Fibroblast of lung (primary cell): ENCODE measurements around the gene LMNB1. TPM values are rescaled to one million over a fixed set of nuclear protein-coding genes. Genes with fewer than 3 reads are reported as not detected.
"Not testable (repeated sequence)": the region's sequence is repeated elsewhere in the genome, so short reads cannot be mapped to it uniquely, and the experiment has no call there.

Source experiments
- DNase-seq, 2 donors: peaks; one replicate each; pipeline versions ENCODE4 v3.0.0 to v3.0.0-alpha.2; 2010; ENCODE audit warnings: low read depth in 2 of 2
- H2AFZ ChIP-seq: 2 replicates; pipeline ENCODE4 v1.5.1; 2012; ENCODE audit warnings: low read length, control low read depth, inconsistent platforms
- H3K27ac ChIP-seq: 2 replicates; pipeline ENCODE4 v1.5.1; 2011; ENCODE audit warnings: low read length, control low read depth; ENCODE audit not compliant: insufficient read depth
- H3K27me3 ChIP-seq: 2 replicates; pipeline ENCODE4 v1.5.1; 2011; ENCODE audit warnings: mild to moderate bottlenecking, low read length; ENCODE audit not compliant: control insufficient read depth, insufficient read depth
- H3K36me3 ChIP-seq: 2 replicates; pipeline ENCODE4 v1.5.1; 2011; ENCODE audit warnings: low read length; ENCODE audit not compliant: control insufficient read depth, insufficient read depth
- H3K4me1 ChIP-seq: 2 replicates; pipeline ENCODE4 v1.5.1; 2011; ENCODE audit warnings: low read length; ENCODE audit not compliant: control insufficient read depth, insufficient read depth; ENCODE audit errors: extremely low read depth
- H3K4me2 ChIP-seq: 2 replicates; pipeline ENCODE4 v1.5.1; 2011; ENCODE audit warnings: low read length, control low read depth; ENCODE audit not compliant: insufficient read depth; ENCODE audit errors: extremely low read depth
- H3K4me3 ChIP-seq, 4 experiments: fragments of 200-600 bp in 1 of 4; sonication (generic) in 1 of 4; replicated peaks in 1 of 4; 2 replicates each; pipeline ENCODE4 v1.5.1; 2011 to 2016; ENCODE audit warnings: low read length in 4 of 4, low read depth in 3 of 4, mild to moderate bottlenecking in 3 of 4, control low read depth in 2 of 4, inconsistent platforms in 1 of 4, mixed read lengths in 1 of 4; ENCODE audit not compliant: insufficient read depth in 1 of 4; ENCODE audit errors: control extremely low read depth in 1 of 4
- H3K79me2 ChIP-seq: 2 replicates; pipeline ENCODE4 v1.5.1; 2012; ENCODE audit warnings: mild to moderate bottlenecking, low read length, inconsistent platforms; ENCODE audit not compliant: control insufficient read depth, insufficient read depth
- H3K9ac ChIP-seq: 2 replicates; pipeline ENCODE4 v1.5.1; 2011; ENCODE audit warnings: mild to moderate bottlenecking, low read length, control low read depth; ENCODE audit not compliant: insufficient read depth
- H3K9me3 ChIP-seq: 2 replicates; pipeline ENCODE4 v1.5.1; 2012; ENCODE audit warnings: low read depth, low read length; ENCODE audit not compliant: control insufficient read depth, insufficient read depth
- H4K20me1 ChIP-seq: 2 replicates; pipeline ENCODE4 v1.5.1; 2011; ENCODE audit warnings: low read length; ENCODE audit not compliant: control insufficient read depth, insufficient read depth; ENCODE audit errors: extremely low read depth
- CTCF ChIP-seq, 2 donors: IDR thresholded peaks in 1 of 2; conservative IDR thresholded peaks in 1 of 2; 1 replicate in 1 of 2; 2 replicates in 1 of 2; pipeline ENCODE4 v1.5.1; 2011 to 2012; ENCODE audit warnings: low read length in 2 of 2, control low read depth in 1 of 2, inconsistent platforms in 1 of 2, low read depth in 1 of 2, mild to moderate bottlenecking in 1 of 2
- EZH2 ChIP-seq: IDR thresholded peaks from 2 replicates; pipeline ENCODE4 v1.5.1; 2012; ENCODE audit warnings: low read length, control low read depth, mild to moderate bottlenecking; ENCODE audit errors: missing control alignments
- polyA plus RNA-seq, 2 donors: library from polyadenylated mRNA; depleted of rRNA in 1 of 2; stranded (reverse) in 1 of 2; unstranded in 1 of 2; fragments of >200 nt; gene quantifications; 2 replicates each; pipeline ENCODE4 v1.2.1, GENCODE V29; 2011 to 2012; ENCODE audit warnings: missing spikeins in 1 of 2
- total RNA-seq: library from RNA; depleted of rRNA; stranded (reverse); fragments of >200 nt; gene quantifications from 2 replicates; pipeline ENCODE4 v1.2.1, GENCODE V29; 2014

Gene LMNB1
- total and polyA plus RNA-seq, 2 donors (not counting 1 experiment from before 2014, with no cell fraction given) = 17.3 to 17.5 TPM

- Histone ChIP-seq H3K9ac (peak overlapping the region; percentile 85), H3K27ac (peak overlapping the region; percentile 89), H3K4me2 (peak overlapping the region; percentile 77), H3K79me2 (peaks cover 57% of the 10 kb centered on the region), H3K4me3 (peak overlapping the region; percentile 72 to 94 (median 86)), H2AFZ (peak overlapping the region; percentile 94), H3K4me1 (peaks cover 5% of the 10 kb centered on the region), H3K9me3 (no peaks in the 10 kb centered on the region), H3K27me3 (no peaks in the 10 kb centered on the region), H3K36me3 (peaks cover 2% of the 10 kb centered on the region), H4K20me1 (no peaks in the 10 kb centered on the region)
- TF ChIP-seq CTCF (conservative IDR thresholded peaks at IDR 0.05 in 1 of 2, IDR thresholded peaks at IDR 0.05 in 1 of 2; ENCODE audit: low read depth in 1 of 2, low read length in 2 of 2) (no peak), EZH2 (no peak)
- DNase-seq = peak; percentile 96 to 97
These were observed 1.2 kb downstream of the LMNB1 start for GRCh38 chr5:126777975-126778674.

- TF ChIP-seq EZH2 (no peak), CTCF (conservative IDR thresholded peaks at IDR 0.05 in 1 of 2, IDR thresholded peaks at IDR 0.05 in 1 of 2; ENCODE audit: low read depth in 1 of 2, low read length in 2 of 2) (no peak)
- peaks cover 2% of the 10 kb centered on the region for H3K36me3 ChIP-seq
- H3K9me3 ChIP-seq = no peaks in the 10 kb centered on the region
- peak overlapping the region; percentile 90 for H2AFZ ChIP-seq
- DNase-seq = peak in 1 of 2 donors; percentile 11
- H3K27ac ChIP-seq = peak overlapping the region; percentile 89
- peak overlapping the region; percentile 77 for H3K4me2 ChIP-seq
- peak overlapping the region; percentile 72 to 94 (median 86) for H3K4me3 ChIP-seq
- peaks cover 5% of the 10 kb centered on the region for H3K4me1 ChIP-seq
- H3K27me3 ChIP-seq = no peaks in the 10 kb centered on the region
- peak overlapping the region; percentile 85 for H3K9ac ChIP-seq
- no peaks in the 10 kb centered on the region for H4K20me1 ChIP-seq
- H3K79me2 ChIP-seq = peaks cover 64% of the 10 kb centered on the region
These were observed 1.9 kb downstream of the LMNB1 start for GRCh38 chr5:126778675-126779403.

GRCh38 chr5:126780165-126780827 is 3.4 kb downstream of the LMNB1 start:
- Histone ChIP-seq H3K4me2 (peak overlapping the region; percentile 70), H3K4me3 (peak overlapping the region in 3 of 4 experiments; percentile 23 to 35 (median 28)), H4K20me1 (no peaks in the 10 kb centered on the region), H2AFZ (peak overlapping the region; percentile 13), H3K79me2 (peaks cover 74% of the 10 kb centered on the region), H3K9me3 (no peaks in the 10 kb centered on the region), H3K4me1 (peaks cover 5% of the 10 kb centered on the region), H3K36me3 (peaks cover 2% of the 10 kb centered on the region), H3K27ac (no peak overlapping the region), H3K9ac (no peak overlapping the region), H3K27me3 (no peaks in the 10 kb centered on the region)
- TF ChIP-seq EZH2 (no peak), CTCF (conservative IDR thresholded peaks at IDR 0.05 in 1 of 2, IDR thresholded peaks at IDR 0.05 in 1 of 2; ENCODE audit: low read depth in 1 of 2, low read length in 2 of 2) (peak; percentile 58 to 68)
- peak; percentile 68 to 86 for DNase-seq

GRCh38 chr5:126788409-126788808 is 11.5 kb downstream of the LMNB1 start:
- H3K9ac ChIP-seq, H3K27ac ChIP-seq, H2AFZ ChIP-seq, H3K4me2 ChIP-seq, H3K36me3 ChIP-seq, H3K27me3 ChIP-seq, H4K20me1 ChIP-seq, DNase-seq, H3K4me1 ChIP-seq, H3K9me3 ChIP-seq, H3K4me3 ChIP-seq: not testable (repeated sequence)
- peaks cover 91% of the 10 kb centered on the region for H3K79me2 ChIP-seq
